ENCODE measurements around the gene TIE1.

DNA sequence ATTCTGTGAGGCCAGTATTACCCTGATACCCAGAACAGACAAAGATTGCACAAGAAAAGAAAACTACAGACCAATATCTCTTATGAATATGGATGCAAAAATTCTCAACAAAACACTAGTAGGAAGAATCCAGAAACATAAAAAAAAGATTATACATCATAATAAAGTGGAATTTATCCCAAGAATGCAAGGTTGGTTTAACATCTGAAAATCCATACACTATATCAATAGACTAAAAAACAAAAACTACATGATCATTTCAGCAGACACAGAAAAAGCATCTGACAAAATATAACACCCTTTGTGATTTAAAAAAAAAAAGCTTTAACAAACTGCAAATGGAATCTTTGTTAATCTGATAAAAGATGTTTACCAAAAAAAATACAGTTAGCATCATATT lies 24.6 kb downstream of the TIE1 start:
- no peak for TF ChIP-seq EZH2 (IDR thresholded peaks at IDR 0.05; ENCODE audit: insufficient read depth, poor library complexity, severe bottlenecking)
- no peak for TF ChIP-seq EZH2phosphoT487 (IDR thresholded peaks at IDR 0.05; ENCODE audit: insufficient read depth, low read depth)
